GM12864 (cell line): Measurements from ENCODE around the gene RELCH.
A peak's percentile ranks its signal among the peaks of the same experiment; 100 is the strongest.

ENCODE experiments used
- DNase-seq: peaks from one replicate; pipeline ENCODE4 v3.0.0-alpha.2; 2011; ENCODE audit warnings: low read depth
- H3K4me3 ChIP-seq: 2 replicates; pipeline ENCODE4 v1.5.1; 2011; ENCODE audit warnings: mild to moderate bottlenecking, low read depth, low read length, control low read depth
- TF ChIP-seq, protein P1 (sequence below): IDR thresholded peaks from 2 replicates; pipeline ENCODE4 v1.5.1; 2011; ENCODE audit warnings: low read depth, mild to moderate bottlenecking, moderate library complexity, low read length, control low read depth, inconsistent platforms; ENCODE audit errors: missing control alignments

RELCH gene

DNA sequence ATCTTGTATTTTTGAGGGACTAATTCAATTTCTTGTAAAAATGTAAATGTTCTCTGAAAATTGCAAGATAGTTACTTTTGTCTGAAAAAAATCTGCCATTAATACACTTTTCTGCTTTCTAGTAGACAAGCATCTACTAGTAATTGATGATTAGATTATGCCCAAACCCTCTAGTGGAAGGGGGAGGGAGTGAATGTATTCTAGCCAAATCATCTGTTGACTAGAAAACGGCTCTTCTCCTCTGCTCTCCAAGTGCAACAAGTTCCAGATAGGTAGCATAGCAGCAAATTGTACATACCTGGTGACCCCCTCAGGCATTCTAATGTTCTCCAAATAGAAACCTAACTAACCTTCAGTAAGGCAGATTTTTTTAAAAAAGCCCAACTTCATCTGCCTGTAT, 58.6 kb downstream of the RELCH start:
- DNase-seq, result no peak
- no peak overlapping the region for H3K4me3 ChIP-seq
- TF ChIP-seq, protein P1, sequence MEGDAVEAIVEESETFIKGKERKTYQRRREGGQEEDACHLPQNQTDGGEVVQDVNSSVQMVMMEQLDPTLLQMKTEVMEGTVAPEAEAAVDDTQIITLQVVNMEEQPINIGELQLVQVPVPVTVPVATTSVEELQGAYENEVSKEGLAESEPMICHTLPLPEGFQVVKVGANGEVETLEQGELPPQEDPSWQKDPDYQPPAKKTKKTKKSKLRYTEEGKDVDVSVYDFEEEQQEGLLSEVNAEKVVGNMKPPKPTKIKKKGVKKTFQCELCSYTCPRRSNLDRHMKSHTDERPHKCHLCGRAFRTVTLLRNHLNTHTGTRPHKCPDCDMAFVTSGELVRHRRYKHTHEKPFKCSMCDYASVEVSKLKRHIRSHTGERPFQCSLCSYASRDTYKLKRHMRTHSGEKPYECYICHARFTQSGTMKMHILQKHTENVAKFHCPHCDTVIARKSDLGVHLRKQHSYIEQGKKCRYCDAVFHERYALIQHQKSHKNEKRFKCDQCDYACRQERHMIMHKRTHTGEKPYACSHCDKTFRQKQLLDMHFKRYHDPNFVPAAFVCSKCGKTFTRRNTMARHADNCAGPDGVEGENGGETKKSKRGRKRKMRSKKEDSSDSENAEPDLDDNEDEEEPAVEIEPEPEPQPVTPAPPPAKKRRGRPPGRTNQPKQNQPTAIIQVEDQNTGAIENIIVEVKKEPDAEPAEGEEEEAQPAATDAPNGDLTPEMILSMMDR, result peak; percentile 15

DNA sequence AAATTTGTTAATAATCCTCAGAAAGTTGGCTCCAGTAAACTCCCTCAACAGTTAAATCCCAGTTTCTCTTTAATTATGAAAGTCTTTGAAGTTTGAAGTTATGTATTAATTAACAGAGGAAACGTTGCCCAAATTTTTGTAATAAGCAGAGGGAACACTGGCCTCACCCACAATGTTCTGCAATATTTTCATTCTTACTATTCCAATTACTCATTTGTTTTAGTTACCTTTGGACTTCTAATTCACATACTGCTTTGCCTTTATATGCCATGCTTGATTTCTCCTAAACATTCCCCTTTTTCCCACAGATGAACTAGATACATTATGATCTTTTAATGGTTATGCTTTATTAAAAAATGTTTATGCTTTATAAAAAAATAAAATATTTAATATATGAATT, 61.3 kb downstream of the RELCH start:
- H3K4me3 ChIP-seq, result no peak overlapping the region
- DNase-seq, result no peak
- TF ChIP-seq, protein P1, result no peak

DNA sequence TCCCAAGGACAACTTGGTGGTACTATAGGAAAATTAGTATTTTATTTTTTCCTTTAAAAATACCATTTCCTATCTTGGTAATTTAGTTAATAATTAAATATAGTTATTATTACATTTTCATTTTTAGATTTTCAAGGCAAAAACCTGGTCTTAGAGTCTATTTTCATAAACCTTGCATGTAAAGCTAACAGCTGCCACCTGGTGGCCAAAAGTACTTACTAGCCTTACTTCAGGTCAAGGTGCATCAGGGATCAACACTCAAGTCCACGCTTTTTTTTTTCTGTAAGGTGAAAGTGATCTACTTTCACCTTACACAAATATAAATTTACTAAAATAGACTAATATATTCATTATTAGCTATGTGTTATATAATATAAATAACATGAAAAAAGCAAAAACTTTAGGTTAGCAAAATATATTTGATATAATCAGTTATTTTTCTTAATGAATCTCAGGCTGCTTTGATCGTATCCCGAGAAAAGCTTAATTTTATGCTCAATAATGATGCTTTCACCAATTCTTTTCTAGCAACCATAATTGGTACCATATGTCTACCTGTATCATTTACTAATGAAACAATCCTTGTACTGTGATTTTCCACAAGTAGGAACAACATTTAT, 62.5 kb downstream of the RELCH start:
- DNase-seq, result peak; percentile 73
- TF ChIP-seq, protein P1, result peak; percentile 68
- H3K4me3 ChIP-seq, result no peak overlapping the region

DNA sequence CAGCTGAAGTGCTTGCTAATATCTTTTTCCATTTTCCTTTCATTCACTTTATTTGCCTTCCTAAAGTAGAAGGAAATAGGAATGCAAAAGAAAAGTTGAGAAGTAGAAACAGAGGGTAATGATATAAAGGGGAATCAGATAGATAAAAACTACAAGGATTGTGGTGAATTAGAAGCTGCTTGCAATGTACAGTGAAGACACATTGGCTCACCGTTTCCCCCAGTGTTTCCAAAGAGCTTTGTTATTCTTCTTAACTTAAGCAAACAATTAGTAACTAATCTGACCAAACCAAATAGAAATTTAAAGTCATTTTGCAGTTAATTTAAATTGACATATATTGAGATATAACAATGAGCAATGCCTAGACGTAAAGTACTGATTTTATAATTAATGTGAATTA, 63.4 kb downstream of the RELCH start:
- no peak overlapping the region for H3K4me3 ChIP-seq
- TF ChIP-seq, protein P1, result no peak
- no peak for DNase-seq

DNA sequence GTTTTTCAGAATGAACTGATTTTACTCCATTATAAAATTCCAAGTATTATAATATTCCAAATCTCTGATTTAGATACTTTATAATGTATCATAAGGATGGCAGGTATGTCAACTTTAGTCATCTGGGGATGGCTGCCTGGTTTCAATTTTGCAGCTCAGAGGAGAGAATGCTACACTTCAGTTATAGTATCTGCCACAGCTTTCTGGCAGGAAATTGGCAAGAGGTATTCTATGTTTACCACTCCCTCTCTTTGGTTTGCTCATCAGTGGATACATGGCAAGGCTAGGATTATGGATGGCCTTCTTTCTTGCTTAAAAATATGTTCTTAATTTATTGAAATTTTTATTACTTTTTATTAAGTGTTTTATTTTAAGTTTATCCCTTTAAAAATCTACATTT, 71.0 kb downstream of the RELCH start:
- DNase-seq, result no peak
- TF ChIP-seq, protein P1, result no peak
- H3K4me3 ChIP-seq, result no peak overlapping the region

DNA sequence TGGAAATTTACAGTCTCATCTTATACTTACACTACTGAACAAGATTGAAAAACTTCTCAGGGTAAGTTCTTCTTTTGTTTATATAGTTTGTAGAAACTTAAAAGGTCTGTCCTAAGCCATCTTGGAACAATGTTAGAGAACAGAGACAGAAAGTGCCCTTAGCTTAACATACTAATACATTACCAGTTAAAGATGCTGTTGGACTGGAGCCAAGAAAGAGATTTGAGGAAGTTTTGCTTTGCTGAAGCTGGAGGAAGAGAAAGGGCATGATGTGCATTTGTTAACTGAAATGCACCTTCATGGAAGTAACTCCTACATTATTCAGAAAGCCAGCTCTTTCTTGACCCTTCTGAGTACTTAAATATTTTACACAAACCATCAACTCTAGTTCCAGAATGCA, 71.6 kb downstream of the RELCH start:
- TF ChIP-seq, protein P1, result no peak

DNA sequence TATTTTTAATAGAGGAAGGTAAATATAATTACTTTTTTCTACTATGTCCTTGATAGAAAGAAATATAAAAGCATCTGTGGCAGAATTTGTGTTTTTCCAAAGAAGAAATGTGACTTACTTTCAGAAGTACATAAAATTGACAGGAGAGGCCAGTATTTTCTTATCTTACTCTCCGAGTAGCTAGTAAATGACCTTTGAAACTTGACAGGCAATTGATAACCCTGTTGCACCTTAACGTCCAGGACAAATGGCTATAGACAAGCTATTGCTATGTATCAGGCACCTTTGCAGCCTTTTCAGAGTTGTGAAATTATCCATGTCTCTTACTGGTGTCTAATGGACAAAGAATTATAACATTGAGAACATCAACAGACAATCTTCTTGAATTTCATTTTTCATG, 75.0 kb downstream of the RELCH start:
- DNase-seq, result no peak
- H3K4me3 ChIP-seq, result no peak overlapping the region
- TF ChIP-seq, protein P1, result no peak

More for the DNA sequence above, 71.6 kb downstream of the RELCH start:
- DNase-seq, result no peak
- H3K4me3 ChIP-seq, result no peak overlapping the region
